ENCODE data around the gene GDA.

DNA sequence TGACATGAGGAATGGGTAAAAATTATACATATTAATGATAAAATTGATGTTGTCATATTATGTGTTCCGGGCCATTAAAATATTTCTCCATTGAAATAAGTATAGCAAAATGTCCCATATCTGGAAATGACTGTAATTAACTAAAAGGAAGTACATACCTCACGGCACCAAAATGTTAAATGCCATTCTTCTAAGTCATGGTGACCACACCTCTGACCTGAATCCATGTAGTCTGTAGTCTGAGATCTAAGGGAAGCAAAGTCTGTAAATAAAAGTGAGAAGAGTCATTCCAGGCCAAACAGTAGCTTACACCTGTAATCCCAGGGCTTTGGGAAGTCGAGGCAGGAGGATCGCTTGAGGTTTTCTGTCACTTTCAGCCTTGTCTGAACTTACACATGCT lies 8.7 kb upstream of the GDA start:
- TF ChIP-seq CTCF (IDR thresholded peaks at IDR 0.05; ENCODE audit: insufficient read depth, low read depth, low read length) (no peak), EZH2 (IDR thresholded peaks at IDR 0.05; ENCODE audit: insufficient read depth, low read length) (no peak)
